ENCODE data around the gene TOM1L2. TPM values are rescaled to one million over a fixed set of nuclear protein-coding genes. Genes with fewer than 3 reads are reported as not detected.
"Not testable (repeated sequence)": the region's sequence is repeated elsewhere in the genome, so short reads cannot be mapped to it uniquely, and the experiment has no call there.

Gene TOM1L2
- total RNA-seq, 1 experiment from 2014 or later = 34.2 TPM

- Mint-ChIP-seq H3K27ac (ENCODE audit: low read depth, unreplicated experiment) (peak overlapping the region; percentile 63), H3K4me3 (ENCODE audit: unreplicated experiment) (no peak overlapping the region), H3K27me3 (ENCODE audit: insufficient read depth, unreplicated experiment) (no peaks in the 10 kb centered on the region), H3K4me1 (ENCODE audit: insufficient read depth, unreplicated experiment) (peaks cover 15% of the 10 kb centered on the region), H3K9me3 (ENCODE audit: unreplicated experiment) (no peaks in the 10 kb centered on the region), H3K36me3 (ENCODE audit: insufficient read depth, unreplicated experiment) (peaks cover 76% of the 10 kb centered on the region)
- intact Hi-C loops (cut with micrococcal nuclease) = no loop called here
- POLR2A ChIA-PET = interaction anchor here (2.0 kb wide), 1 partner anchor 10 kb away, joined by 5 read pairs; no protein-coding TSS in a partner anchor
- TF ChIP-seq CTCF (IDR thresholded peaks at IDR 0.05; ENCODE audit: unreplicated experiment) = no peak
- CTCF ChIA-PET = interaction anchor here (0.5 to 5.5 kb wide), 4 partner anchors 49 to 130 kb away, joined by 3 to 92 read pairs (median 3); no protein-coding TSS in a partner anchor
- BruUV-seq (replicated peaks) = no TSS peak
- no peak for DNase-seq (ENCODE audit: unreplicated experiment)
Measured at GRCh38 chr17:17810084-17810894, 161.9 kb downstream of the TOM1L2 start.

GRCh38 chr17:17809531-17810083 is 162.6 kb downstream of the TOM1L2 start:
- H3K36me3 Mint-ChIP-seq (ENCODE audit: insufficient read depth, unreplicated experiment) = peaks cover 69% of the 10 kb centered on the region
- POLR2A ChIA-PET = interaction anchor here (0.7 to 2.0 kb wide), 2 partner anchors 11 to 104 kb away, joined by 3 to 5 read pairs; no protein-coding TSS in a partner anchor
- CTCF ChIA-PET = interaction anchor here (1.1 to 5.5 kb wide), 4 partner anchors 13 to 129 kb away, joined by 3 to 92 read pairs (median 4); no protein-coding TSS in a partner anchor
- DNase-seq (ENCODE audit: unreplicated experiment) = no peak
- peaks cover 15% of the 10 kb centered on the region for H3K4me1 Mint-ChIP-seq (ENCODE audit: insufficient read depth, unreplicated experiment)
- no peak overlapping the region for H3K27ac Mint-ChIP-seq (ENCODE audit: low read depth, unreplicated experiment)
- no peaks in the 10 kb centered on the region for H3K9me3 Mint-ChIP-seq (ENCODE audit: unreplicated experiment)
- no peaks in the 10 kb centered on the region for H3K27me3 Mint-ChIP-seq (ENCODE audit: insufficient read depth, unreplicated experiment)
- intact Hi-C loops (cut with micrococcal nuclease) = no loop called here
- no peak for TF ChIP-seq CTCF (IDR thresholded peaks at IDR 0.05; ENCODE audit: unreplicated experiment)
- BruUV-seq (replicated peaks) = no TSS peak
- H3K4me3 Mint-ChIP-seq (ENCODE audit: unreplicated experiment) = no peak overlapping the region

GRCh38 chr17:17808706-17809432 is 163.3 kb downstream of the TOM1L2 start:
- ChIA-PET POLR2A (interaction anchor here (0.7 kb wide), 1 partner anchor 105 kb away, joined by 3 read pairs; no protein-coding TSS in a partner anchor), CTCF (interaction anchor here (0.6 to 5.5 kb wide), 4 partner anchors 14 to 224 kb away, joined by 3 to 92 read pairs (median 4); no protein-coding TSS in a partner anchor)
- Mint-ChIP-seq H3K36me3 (ENCODE audit: insufficient read depth, unreplicated experiment) (peaks cover 68% of the 10 kb centered on the region), H3K9me3 (ENCODE audit: unreplicated experiment) (no peaks in the 10 kb centered on the region), H3K27ac (ENCODE audit: low read depth, unreplicated experiment) (no peak overlapping the region), H3K4me1 (ENCODE audit: insufficient read depth, unreplicated experiment) (peaks cover 15% of the 10 kb centered on the region), H3K27me3 (ENCODE audit: insufficient read depth, unreplicated experiment) (no peaks in the 10 kb centered on the region), H3K4me3 (ENCODE audit: unreplicated experiment) (no peak overlapping the region)
- BruUV-seq (replicated peaks) = no TSS peak
- TF ChIP-seq CTCF (IDR thresholded peaks at IDR 0.05; ENCODE audit: unreplicated experiment) = no peak
- intact Hi-C loops (cut with micrococcal nuclease) = no loop called here
- DNase-seq (ENCODE audit: unreplicated experiment) = peak; percentile 59

GRCh38 chr17:17808200-17808599 is 164.0 kb downstream of the TOM1L2 start:
- intact Hi-C loops (cut with micrococcal nuclease); H3K27me3 Mint-ChIP-seq (ENCODE audit: insufficient read depth, unreplicated experiment); H3K4me3 Mint-ChIP-seq (ENCODE audit: unreplicated experiment); DNase-seq (ENCODE audit: unreplicated experiment); H3K27ac Mint-ChIP-seq (ENCODE audit: low read depth, unreplicated experiment); BruUV-seq (replicated peaks); H3K9me3 Mint-ChIP-seq (ENCODE audit: unreplicated experiment): not testable (repeated sequence)
- ChIA-PET POLR2A (interaction anchor here (0.6 kb wide), 1 partner anchor 11 kb away, joined by 3 read pairs; no protein-coding TSS in a partner anchor), CTCF (interaction anchor here (0.6 to 1.1 kb wide), 3 partner anchors 12 to 224 kb away, joined by 3 to 4 read pairs (median 3); no protein-coding TSS in a partner anchor)
- peaks cover 69% of the 10 kb centered on the region for H3K36me3 Mint-ChIP-seq (ENCODE audit: insufficient read depth, unreplicated experiment)
- peaks cover 15% of the 10 kb centered on the region for H3K4me1 Mint-ChIP-seq (ENCODE audit: insufficient read depth, unreplicated experiment)

All from MCF 10A (cell line).